Activated B cell treated with CpG ODN at 0.5 μM for 24 hours (primary cell): ENCODE measurements around the gene MRPL17. TPM values are rescaled to one million over a fixed set of nuclear protein-coding genes. Genes with fewer than 3 reads are reported as not detected.

Source experiments
- ATAC-seq: fragments of 200-7000 bp; cut with Tn5 transposase; one replicate; pipeline ENCODE4 v1.10.0; 2021; ENCODE audit warnings: low read depth, mild to moderate bottlenecking, moderate library complexity
- CTCF ChIA-PET: fragments of 350-600 bp; sonication (Branson Sonifier 250); formaldehyde crosslinking; loops from one replicate; lab custom pipeline; 2021; ENCODE audit warnings: antibody characterized with exemption; lab: Charles Lee
- POLR2A ChIA-PET: fragments of 350-600 bp; sonication (Branson Sonifier 250); formaldehyde crosslinking; loops from one replicate; lab custom pipeline; 2021; ENCODE audit warnings: antibody characterized with exemption; lab: Charles Lee
- DNase-seq: peaks from one replicate; pipeline ENCODE4 v3.0.0; 2022
- H3K27ac Mint-ChIP-seq: one replicate; pipeline ENCODE4 v1.8.0; 2020; ENCODE audit warnings: mixed read lengths
- H3K27me3 Mint-ChIP-seq: one replicate; pipeline ENCODE4 v1.8.0; 2021; ENCODE audit warnings: mixed read lengths
- H3K36me3 Mint-ChIP-seq: one replicate; pipeline ENCODE4 v1.8.0; 2021; ENCODE audit warnings: low read depth, mixed read lengths
- H3K4me1 Mint-ChIP-seq: one replicate; pipeline ENCODE4 v1.8.0; 2021; ENCODE audit warnings: mixed read lengths
- H3K4me3 Mint-ChIP-seq: one replicate; pipeline ENCODE4 v1.8.0; 2020; ENCODE audit warnings: mild to moderate bottlenecking, mixed read lengths
- H3K9me3 Mint-ChIP-seq: one replicate; pipeline ENCODE4 v1.8.0; 2020; ENCODE audit warnings: mixed read lengths
- intact Hi-C: fragments of 100-400 bp; cut with micrococcal nuclease; formaldehyde crosslinking; loops from one replicate; pipeline ENCODE4 v1.15.1; 2024
- total RNA-seq: library from RNA; stranded (reverse); gene quantifications from 2 replicates; pipeline ENCODE4 v1.2.3, GENCODE V29; 2022
- TF ChIP-seq, protein P1 (sequence below): fragments of 200-600 bp; IDR thresholded peaks from one replicate; pipeline ENCODE4 v1.8.0; 2022; ENCODE audit warnings: antibody characterized with exemption, mild to moderate bottlenecking

Gene MRPL17
- total RNA-seq, 1 donor from 2014 or later, result 34.1 TPM

- ChIA-PET CTCF (interaction anchor here (1.2 kb wide), 1 partner anchor 36 kb away, joined by 5 read pairs; no protein-coding TSS in a partner anchor), POLR2A (no interaction called here)
- DNase-seq (peak; percentile 11), ATAC-seq (no peak)
- Mint-ChIP-seq H3K36me3 (no peaks in the 10 kb centered on the region), H3K27ac (no peak overlapping the region), H3K9me3 (no peaks in the 10 kb centered on the region), H3K4me3 (no peak overlapping the region), H3K4me1 (peaks cover 18% of the 10 kb centered on the region), H3K27me3 (no peaks in the 10 kb centered on the region)
- TF ChIP-seq, protein P1, sequence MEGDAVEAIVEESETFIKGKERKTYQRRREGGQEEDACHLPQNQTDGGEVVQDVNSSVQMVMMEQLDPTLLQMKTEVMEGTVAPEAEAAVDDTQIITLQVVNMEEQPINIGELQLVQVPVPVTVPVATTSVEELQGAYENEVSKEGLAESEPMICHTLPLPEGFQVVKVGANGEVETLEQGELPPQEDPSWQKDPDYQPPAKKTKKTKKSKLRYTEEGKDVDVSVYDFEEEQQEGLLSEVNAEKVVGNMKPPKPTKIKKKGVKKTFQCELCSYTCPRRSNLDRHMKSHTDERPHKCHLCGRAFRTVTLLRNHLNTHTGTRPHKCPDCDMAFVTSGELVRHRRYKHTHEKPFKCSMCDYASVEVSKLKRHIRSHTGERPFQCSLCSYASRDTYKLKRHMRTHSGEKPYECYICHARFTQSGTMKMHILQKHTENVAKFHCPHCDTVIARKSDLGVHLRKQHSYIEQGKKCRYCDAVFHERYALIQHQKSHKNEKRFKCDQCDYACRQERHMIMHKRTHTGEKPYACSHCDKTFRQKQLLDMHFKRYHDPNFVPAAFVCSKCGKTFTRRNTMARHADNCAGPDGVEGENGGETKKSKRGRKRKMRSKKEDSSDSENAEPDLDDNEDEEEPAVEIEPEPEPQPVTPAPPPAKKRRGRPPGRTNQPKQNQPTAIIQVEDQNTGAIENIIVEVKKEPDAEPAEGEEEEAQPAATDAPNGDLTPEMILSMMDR, result no peak
- intact Hi-C loops, result no loop called here
Measured at GRCh38 chr11:6631361-6631890, 51.7 kb downstream of the MRPL17 start.

DNA sequence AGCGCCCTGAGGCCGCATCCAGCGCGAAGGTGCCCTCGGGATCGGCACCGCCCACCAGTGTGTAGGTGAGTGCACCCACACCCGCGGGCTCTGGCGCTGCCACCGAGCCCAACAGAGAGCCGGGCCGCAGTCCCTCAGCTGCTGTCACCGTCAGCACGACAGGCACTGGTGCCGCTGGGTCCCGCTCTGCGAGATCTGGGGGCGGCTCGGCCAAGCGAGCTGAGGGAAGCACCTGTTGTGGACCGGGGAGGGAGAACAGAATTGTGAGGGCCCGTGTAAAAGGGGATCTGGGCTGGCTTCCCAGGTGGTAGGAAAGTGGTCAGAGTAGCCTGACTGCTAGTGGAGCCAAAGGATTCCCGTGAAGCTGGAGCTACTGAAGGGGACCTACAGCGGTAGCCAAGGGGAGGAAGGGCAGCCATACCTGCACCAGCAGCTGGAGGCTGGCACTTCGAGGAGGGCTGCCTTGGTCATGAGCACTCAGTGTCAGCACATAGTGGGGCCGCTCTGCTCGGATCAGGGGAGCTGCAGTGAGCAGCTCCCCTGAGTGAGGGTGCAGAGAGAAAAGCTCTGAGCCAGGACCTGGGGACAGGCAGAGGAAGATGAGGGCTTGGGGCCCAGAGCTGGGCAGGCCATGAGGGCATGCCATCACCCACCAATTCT is 52.4 kb downstream of the MRPL17 start:
- ChIA-PET CTCF (interaction anchor here (1.2 kb wide), 1 partner anchor 37 kb away, joined by 5 read pairs; no protein-coding TSS in a partner anchor), POLR2A (no interaction called here)
- H3K9me3 Mint-ChIP-seq, result no peaks in the 10 kb centered on the region
- TF ChIP-seq, protein P1, result no peak
- no peak for ATAC-seq
- H3K27me3 Mint-ChIP-seq, result no peaks in the 10 kb centered on the region
- H3K4me3 Mint-ChIP-seq, result no peak overlapping the region
- H3K27ac Mint-ChIP-seq, result no peak overlapping the region
- intact Hi-C loops, result no loop called here
- H3K36me3 Mint-ChIP-seq, result no peaks in the 10 kb centered on the region
- H3K4me1 Mint-ChIP-seq, result peaks cover 20% of the 10 kb centered on the region
- DNase-seq, result no peak

Other genes with a start within 250 kb of the MRPL17 start
- gene HPX, start 242.4 kb downstream of the MRPL17 start, total RNA-seq, result 0.40 TPM in 1 of 2 replicates, not detected in the other
- 8.3 and 9.0 TPM in 2 replicates for gene TRIM3, start 209.4 kb downstream of the MRPL17 start, total RNA-seq
- 40.6 and 43.1 TPM in 2 replicates for gene ARFIP2, start 202.0 kb downstream of the MRPL17 start, total RNA-seq
- 48.0 and 60.0 TPM in 2 replicates for gene TIMM10B, start 201.8 kb downstream of the MRPL17 start, total RNA-seq
- 26.7 and 42.6 TPM in 2 replicates for gene DNHD1, start 186.1 kb downstream of the MRPL17 start, total RNA-seq
- gene RRP8, start 79.7 kb downstream of the MRPL17 start, total RNA-seq, result 29.1 and 30.5 TPM in 2 replicates
- gene ILK, start 79.6 kb downstream of the MRPL17 start, total RNA-seq, result 113 and 128 TPM in 2 replicates
- 149 and 154 TPM in 2 replicates for gene TAF10, start 71.1 kb downstream of the MRPL17 start, total RNA-seq
- 98.2 and 123 TPM in 2 replicates for gene TPP1, start 63.9 kb downstream of the MRPL17 start, total RNA-seq
- 0.17 and 0.22 TPM in 2 replicates for gene DCHS1, start 27.5 kb downstream of the MRPL17 start, total RNA-seq
- 0.07 TPM in 1 of 2 replicates, not detected in the other for gene OR2AG2, start 88.6 kb upstream of the MRPL17 start, total RNA-seq
- gene OR2AG1, start 99.7 kb upstream of the MRPL17 start, total RNA-seq, result not detected in 2 replicates
- 0.18 and 0.20 TPM in 2 replicates for gene OR6A2, start 116.3 kb upstream of the MRPL17 start, total RNA-seq
- not detected in 2 replicates for gene OR10A5, start 162.3 kb upstream of the MRPL17 start, total RNA-seq
- gene OR10A2, start 179.7 kb upstream of the MRPL17 start, total RNA-seq, result not detected in 2 replicates
- gene OR10A4, start 193.3 kb upstream of the MRPL17 start, total RNA-seq, result not detected in 2 replicates
- gene OR2D2, start 209.2 kb upstream of the MRPL17 start, total RNA-seq, result not detected in 2 replicates
- gene OR2D3, start 237.7 kb upstream of the MRPL17 start, total RNA-seq, result not detected in 2 replicates
- gene ZNF215, start 243.1 kb upstream of the MRPL17 start, total RNA-seq, result 5.3 and 5.4 TPM in 2 replicates